Stimulated activated CD4-positive, alpha-beta T cell treated with anti-CD3 and anti-CD28 coated beads, Interleukin-4, amount 100 ng/mL, for 24 hours (primary cell): ENCODE data around the gene KCNQ5.

Experiments
- DNase-seq: peaks from one replicate; pipeline ENCODE4 v3.0.0-alpha.2; 2020

The KCNQ5 gene

GRCh38 chr6:73078908-73079610, 457.2 kb downstream of the KCNQ5 start:
- DNase-seq: no peak

- no peak for DNase-seq
Measured at GRCh38 chr6:73079611-73079955, 457.7 kb downstream of the KCNQ5 start.

- no peak for DNase-seq
Measured at GRCh38 chr6:73079978-73080377, 458.1 kb downstream of the KCNQ5 start.

DNA sequence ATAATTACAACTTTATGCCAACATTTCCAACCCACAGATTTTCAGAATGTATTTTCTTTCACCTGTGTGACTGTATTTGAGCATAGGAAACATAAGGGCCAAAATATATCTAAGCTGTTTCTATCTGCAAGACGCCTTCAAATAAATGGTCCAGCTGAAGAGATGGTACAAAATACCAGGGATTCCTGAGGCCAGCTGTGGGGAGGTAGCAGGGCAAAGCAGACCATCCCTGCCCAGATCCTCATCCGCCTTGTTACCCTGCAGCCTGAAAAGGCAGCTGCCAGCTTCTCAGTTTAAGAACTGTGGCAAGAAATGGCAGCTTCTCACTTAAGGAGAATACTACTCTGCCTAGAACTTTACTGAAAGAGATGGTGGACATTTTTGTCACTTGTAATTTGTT, 460.1 kb downstream of the KCNQ5 start:
- DNase-seq: no peak

GRCh38 chr6:73083886-73084285, 462.0 kb downstream of the KCNQ5 start:
- no peak for DNase-seq

GRCh38 chr6:73085443-73085871, 463.6 kb downstream of the KCNQ5 start:
- no peak for DNase-seq

GRCh38 chr6:73086726-73087125, 464.9 kb downstream of the KCNQ5 start:
- DNase-seq: no peak

DNA sequence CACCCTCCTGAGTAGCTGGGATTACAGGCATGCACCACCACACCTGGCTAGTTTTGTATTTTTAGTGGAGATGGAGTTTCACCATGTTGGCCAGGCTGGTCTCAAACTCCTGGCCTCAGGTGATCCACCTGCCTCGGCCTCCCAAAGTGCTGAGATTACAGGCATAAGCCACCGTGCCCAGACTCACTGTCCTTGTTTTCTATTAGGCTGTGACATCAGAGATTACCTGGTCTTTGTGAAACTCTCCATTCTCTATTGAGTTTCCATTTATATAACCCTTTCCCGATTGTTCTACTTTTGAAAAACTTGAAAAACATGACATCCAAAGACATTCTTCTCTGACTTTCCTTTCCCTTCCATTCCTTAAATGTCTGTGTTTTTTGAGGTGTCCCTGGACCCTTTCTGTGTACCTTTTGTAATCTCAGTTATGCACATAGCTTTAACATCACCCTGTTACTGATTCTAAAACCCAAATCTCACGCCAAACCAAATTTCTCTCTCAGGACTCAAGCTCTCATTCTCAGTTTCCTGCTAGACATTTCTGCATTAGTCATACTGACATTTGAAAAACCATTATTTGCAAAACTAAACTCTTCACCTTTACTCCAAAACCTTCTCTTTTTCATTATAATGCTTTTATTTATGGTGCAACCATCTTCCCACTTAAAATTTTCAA, 466.4 kb downstream of the KCNQ5 start:
- DNase-seq: no peak

DNA sequence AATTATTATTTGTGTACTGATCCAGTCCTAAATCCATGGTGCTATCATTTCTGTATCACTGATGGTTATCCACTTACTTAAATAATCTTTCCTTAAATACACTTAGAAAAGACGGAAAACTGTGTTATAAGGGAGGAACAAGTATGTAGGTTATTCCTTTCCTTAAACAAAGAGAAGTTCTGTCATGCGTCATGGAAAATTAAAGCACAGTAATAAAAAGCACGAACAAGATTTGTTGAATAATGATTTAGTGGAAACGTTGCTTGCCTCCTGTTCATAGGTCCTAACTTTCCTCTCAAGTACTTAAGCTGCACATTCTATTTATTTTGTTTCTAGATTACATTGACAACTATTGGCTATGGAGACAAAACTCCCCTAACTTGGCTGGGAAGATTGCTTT, 483.1 kb downstream of the KCNQ5 start:
- DNase-seq: no peak

DNA sequence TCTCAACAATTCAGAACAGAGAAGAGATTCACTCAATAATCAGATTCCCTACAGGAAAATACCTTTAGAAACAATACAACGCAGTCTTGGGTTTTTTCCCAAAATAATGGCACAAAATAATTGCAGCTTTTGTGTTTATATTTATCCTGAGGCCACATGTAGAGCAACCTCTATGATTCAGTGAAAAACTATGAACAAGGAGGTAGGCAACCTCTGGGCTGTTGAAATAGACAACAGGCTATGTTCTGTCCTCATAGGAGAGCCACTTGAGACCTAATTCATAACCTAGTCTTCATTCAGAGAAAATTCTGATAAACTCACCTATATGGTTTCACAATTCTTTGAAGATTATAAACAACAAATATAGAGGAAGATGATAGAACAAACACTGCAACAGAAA, 485.2 kb downstream of the KCNQ5 start:
- DNase-seq: no peak

DNA sequence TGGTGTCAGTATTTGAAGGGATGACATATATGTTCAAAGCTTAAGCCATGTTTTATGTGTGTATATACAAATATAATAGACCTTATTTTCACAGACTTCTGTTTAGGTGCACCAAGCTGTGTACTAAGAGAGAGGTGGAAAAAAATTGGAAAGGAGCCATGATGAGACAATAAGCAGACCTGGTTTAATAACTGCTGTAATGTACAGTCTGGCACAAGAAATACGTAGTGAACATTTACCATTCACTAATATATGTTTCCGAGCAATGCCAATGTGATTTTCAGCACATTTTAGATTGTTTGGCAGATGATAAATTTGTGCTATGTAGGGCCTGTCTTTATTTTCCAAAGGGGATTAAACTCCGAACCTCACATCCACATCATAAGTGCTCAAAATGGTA, 487.1 kb downstream of the KCNQ5 start:
- no peak for DNase-seq

DNA sequence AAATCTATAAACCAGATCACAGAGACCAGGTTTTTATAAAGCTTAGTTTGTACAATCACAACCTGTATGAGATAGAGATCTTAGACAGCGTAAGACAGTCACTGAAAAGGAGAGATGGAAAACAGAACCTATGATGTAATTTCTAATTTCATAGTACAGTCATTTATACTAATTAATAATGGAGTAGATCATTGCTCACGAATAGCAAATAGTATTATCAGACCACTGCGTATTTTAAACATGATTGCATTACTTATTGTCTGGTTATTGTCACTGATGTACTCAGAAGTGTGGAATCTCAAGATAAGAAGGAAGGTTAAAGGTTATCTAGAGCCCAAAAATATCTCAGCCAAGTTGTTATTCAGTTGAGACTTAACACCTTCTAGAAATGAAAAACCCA, 487.8 kb downstream of the KCNQ5 start:
- no peak for DNase-seq

GRCh38 chr6:73116330-73116729, 494.5 kb downstream of the KCNQ5 start:
- no peak for DNase-seq

- DNase-seq: no peak
Measured at GRCh38 chr6:73121421-73121993, 499.6 kb downstream of the KCNQ5 start.

DNA sequence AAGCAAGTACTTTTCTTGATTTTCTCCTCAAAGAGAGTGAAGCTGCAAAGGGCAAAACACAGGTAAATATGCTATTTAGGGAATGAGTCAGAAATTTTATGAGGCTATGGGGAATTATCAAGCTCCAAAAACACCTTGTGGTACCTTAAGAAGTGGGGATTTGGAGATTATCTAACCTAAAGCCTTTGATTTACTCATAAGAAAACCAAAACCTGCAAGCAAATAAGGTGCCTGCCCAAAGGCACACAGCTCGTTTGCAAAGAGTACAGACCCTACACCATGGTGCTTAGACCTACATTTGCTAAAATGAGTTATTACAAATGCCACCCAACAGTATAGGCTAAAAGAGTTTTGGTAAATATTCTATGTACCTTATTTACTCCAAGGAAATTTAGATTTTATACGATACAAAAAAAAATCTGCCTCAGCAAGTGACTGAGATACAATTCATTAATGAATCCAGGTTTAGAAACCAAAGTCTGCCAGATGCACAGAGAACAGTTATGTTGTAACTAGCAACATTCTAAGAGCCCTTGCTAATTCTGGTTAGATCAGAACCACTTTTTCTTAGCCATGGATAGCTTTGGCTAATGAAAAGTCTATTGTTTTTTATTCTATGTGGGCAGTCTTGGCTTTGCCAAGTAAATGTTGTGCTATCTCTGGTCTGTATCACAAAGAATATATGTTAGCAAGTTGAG, 501.9 kb downstream of the KCNQ5 start:
- DNase-seq: no peak

GRCh38 chr6:73129653-73130443, 508.0 kb downstream of the KCNQ5 start:
- DNase-seq: peak; percentile 86

DNA sequence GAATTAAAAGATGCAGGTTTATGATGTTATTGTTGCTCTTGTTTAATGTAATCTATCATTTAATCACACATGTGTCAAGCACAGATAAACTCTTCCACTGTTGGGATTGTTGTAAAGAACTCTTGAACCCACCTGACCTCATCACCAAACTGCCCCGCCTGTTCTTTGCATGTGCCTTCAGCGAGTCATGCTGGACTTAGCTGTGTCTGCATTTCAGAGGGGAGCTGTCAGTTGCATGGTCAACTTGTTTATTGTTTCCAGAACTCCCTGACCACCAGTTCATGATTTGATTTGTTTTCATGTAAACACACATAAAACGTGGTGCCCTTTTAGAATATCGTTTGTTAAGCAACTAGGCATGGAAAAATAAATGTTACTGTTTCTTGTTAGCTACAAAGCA, 509.8 kb downstream of the KCNQ5 start:
- no peak for DNase-seq

DNA sequence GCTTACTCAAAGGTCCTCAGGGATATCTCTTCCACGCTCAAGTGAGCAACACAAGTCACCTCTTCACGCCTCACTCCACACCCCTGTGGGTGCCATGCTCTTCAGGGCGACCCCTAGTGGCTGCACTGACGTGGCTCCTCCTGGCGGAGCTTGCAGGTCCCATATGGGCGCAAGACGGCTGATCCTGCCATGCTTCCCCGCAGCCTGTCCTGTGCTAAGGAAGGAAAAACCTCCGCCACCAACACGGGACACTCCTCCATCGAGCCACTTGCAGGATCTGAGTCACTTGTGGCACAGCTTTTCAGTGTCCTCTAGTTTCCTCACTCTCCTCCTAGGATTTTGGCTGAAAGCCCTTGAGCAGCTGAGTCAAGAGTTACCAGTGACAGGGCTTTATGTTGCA, 512.7 kb downstream of the KCNQ5 start:
- peak; percentile 7 for DNase-seq

DNA sequence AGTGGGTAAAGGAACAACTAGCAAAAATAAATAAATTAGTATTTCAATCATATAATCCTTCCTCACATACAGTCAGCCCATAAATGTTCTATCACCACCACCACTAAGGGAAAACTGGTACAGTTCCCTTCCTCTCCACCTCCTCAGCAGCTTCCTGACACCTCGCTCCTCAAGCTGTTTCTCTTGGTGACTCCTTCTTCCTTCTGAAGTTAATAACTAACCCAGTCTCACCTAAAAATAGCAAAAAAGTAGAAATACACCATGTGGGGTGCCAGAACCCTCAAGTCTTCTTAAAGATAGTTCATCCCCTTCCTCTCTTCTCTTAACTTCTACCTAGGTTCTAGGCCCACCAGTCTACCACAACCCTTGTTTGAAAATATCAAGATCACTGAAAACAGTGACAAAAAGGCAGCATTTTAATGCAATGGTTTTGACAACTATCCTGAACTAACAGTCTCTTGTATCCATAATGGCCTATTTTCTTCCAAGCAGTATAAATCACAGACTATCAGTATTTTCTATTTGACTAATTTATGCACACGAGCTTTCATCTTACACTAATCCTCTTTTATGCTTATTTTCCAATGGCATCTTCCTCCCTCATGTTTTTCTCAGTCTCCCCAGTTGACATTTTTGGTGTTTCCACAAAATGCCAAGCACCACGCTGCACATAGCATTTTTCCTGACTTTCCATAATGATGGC, 518.0 kb downstream of the KCNQ5 start:
- DNase-seq: no peak

GRCh38 chr6:73143551-73143950, 521.7 kb downstream of the KCNQ5 start:
- no peak for DNase-seq

DNA sequence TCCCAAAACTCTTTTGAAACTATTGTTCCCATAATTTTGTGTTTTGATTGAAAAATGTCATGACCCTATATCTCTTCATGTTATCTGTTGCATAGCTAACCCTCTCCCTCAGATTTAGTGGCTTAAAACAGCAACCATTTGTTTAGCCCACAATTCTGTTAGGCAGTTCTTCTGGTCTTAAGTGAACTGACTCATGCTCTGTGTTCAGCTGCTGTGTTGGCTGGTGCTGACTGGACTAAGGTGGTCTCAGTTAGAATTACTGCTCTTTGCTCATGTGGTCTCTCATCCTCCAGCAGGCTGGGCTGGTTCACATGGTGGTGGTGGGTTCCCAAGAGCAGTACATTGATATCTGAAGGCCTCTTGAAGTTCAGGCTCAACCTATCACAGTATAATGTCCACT, 522.7 kb downstream of the KCNQ5 start:
- DNase-seq: no peak

- DNase-seq: no peak
Measured at GRCh38 chr6:73145690-73146089, 523.8 kb downstream of the KCNQ5 start.
